Heart left ventricle (tissue), 13 donors: ENCODE data around the gene TMEM132D.

Experiments used
- CTCF ChIP-seq, 12 donors: fragments of 200-600 bp; sonication (generic) in 4 of 12; IDR thresholded peaks; one replicate each; pipeline versions ENCODE4 v1.5.0 to v1.8.0; 2018 to 2022; ENCODE audit warnings: antibody characterized with exemption in 12 of 12, mild to moderate bottlenecking in 5 of 12
- POLR2A ChIP-seq, 2 donors: fragments of 450-650 bp; IDR thresholded peaks; one replicate each; pipeline ENCODE4 v1.6.1; 2017; ENCODE audit warnings: antibody characterized with exemption in 2 of 2, mild to moderate bottlenecking in 2 of 2, moderate library complexity in 2 of 2
- donor health status: ischemic (EF 13 %, LVEDD 7.1; RV severe dilation, severe dysfunction).
- donor health status: DM: no; HTN: yes; CAD: no.
- donor health status: DM: no; HTN: no; CAD: no.
- donor health status: ischemic (EF 25% LVEDD 6.9; RV normal size, moderate dysfunction).
- donor health status: ischemic (EF 25% LVEDD 5.7; RV mildly dilated, moderate dysfunction).
- donor health status: ischemic (EF 35%, LVEDD 5.7; RV mildly dilated, moderate dysfunction).
- donor health status: nonischemic (EF 11% LVEDD 7.7; RV severe dilation, severe dysfunction).
- donor health status: DM: yes; HTN: yes; CAD: no.
- donor health status: PGD.
- donor health status: ischemic (EF 29% LVEDD 5.4; RV normal size, mild dysfunction).
- donor health status: nonischemic (EF 23%, LVEDD 6.1; RV moderate dilation, normal function).

- TF ChIP-seq CTCF (IDR thresholded peaks at IDR 0.05), result no peak
- TF ChIP-seq POLR2A (IDR thresholded peaks at IDR 0.05), result no peak
These were observed 368.7 kb downstream of the TMEM132D start for GRCh38 chr12:129534966-129535750.
